Naive thymus-derived CD4-positive, alpha-beta T cell (primary cell): ENCODE measurements around the gene ITGA4. TPM values are rescaled to one million over a fixed set of nuclear protein-coding genes. Genes with fewer than 3 reads are reported as not detected.

Source experiments
- polyA plus RNA-seq, 2 donors: library from polyadenylated mRNA; unstranded; fragments of 300-500 nt; fragmentation: Illumina TruSeq; gene quantifications; one replicate each; pipeline ENCODE4 v1.2.3, GENCODE V29; 2021
- total RNA-seq, 6 experiments: library from RNA in 5 of 6; stranded (reverse) in 5 of 6; gene quantifications; 1 replicate in 5 of 6; 2 replicates in 1 of 6; pipeline ENCODE4 v1.2.3 and lab custom pipeline; 2021 to 2026

ITGA4 gene
- total and polyA plus RNA-seq, 7 experiments from 2014 or later: 66.9 to 212 (median 151) TPM

Other genes starting within 250 kb of the ITGA4 start
- under 1 TPM in 1 of 5 experiments, not detected in 4; 0.20 TPM for gene CERKL, start 199.7 kb downstream of the ITGA4 start, total RNA-seq
- gene CERKL, start 199.7 kb downstream of the ITGA4 start, polyA plus RNA-seq: 10 to 100 TPM in 1 of 2 donors, 1 to 10 TPM in 1; 4.5 to 14.7 TPM
- not detected for gene NEUROD1, start 223.1 kb downstream of the ITGA4 start, total RNA-seq
- not detected for gene NEUROD1, start 223.1 kb downstream of the ITGA4 start, polyA plus RNA-seq